Parathyroid adenoma (tissue), 2 donors: ENCODE measurements around the gene PLS1.

Experiments
- H2AFZ ChIP-seq: fragments of 300-600 bp; sonication (generic); one replicate; pipeline ENCODE4 v1.7.0; 2017; ENCODE audit warnings: antibody characterized with exemption, mild to moderate bottlenecking
- H3K27ac ChIP-seq: fragments of 300-600 bp; sonication (generic); one replicate; pipeline ENCODE4 v1.7.0; 2017
- H3K27me3 ChIP-seq: fragments of 300-600 bp; sonication (generic); one replicate; pipeline ENCODE4 v1.7.0; 2017; ENCODE audit warnings: low read length; ENCODE audit not compliant: control insufficient read depth, insufficient read depth
- H3K36me3 ChIP-seq: fragments of 300-600 bp; sonication (generic); one replicate; pipeline ENCODE4 v1.7.0; 2017; ENCODE audit warnings: low read length; ENCODE audit not compliant: control insufficient read depth, insufficient read depth
- H3K4me1 ChIP-seq: fragments of 300-600 bp; sonication (generic); one replicate; pipeline ENCODE4 v1.7.0; 2017; ENCODE audit warnings: control low read depth
- H3K4me2 ChIP-seq: fragments of 300-600 bp; sonication (generic); one replicate; pipeline ENCODE4 v1.7.0; 2017; ENCODE audit warnings: low read length
- H3K4me3 ChIP-seq: fragments of 300-600 bp; sonication (generic); one replicate; pipeline ENCODE4 v1.7.0; 2017; ENCODE audit warnings: low read depth, low read length
- H3K79me2 ChIP-seq: fragments of 300-600 bp; sonication (generic); one replicate; pipeline ENCODE4 v1.7.0; 2017; ENCODE audit warnings: control low read depth
- H3K9ac ChIP-seq: fragments of 300-600 bp; sonication (generic); one replicate; pipeline ENCODE4 v1.7.0; 2017; ENCODE audit warnings: mild to moderate bottlenecking
- H3K9me3 ChIP-seq: fragments of 300-600 bp; sonication (generic); one replicate; pipeline ENCODE4 v1.7.0; 2017; ENCODE audit warnings: low read length; ENCODE audit not compliant: control insufficient read depth
- TF ChIP-seq, protein P1 (sequence below): fragments of 300-600 bp; sonication (generic); IDR thresholded peaks from one replicate; pipeline ENCODE4 v1.7.0; 2017; ENCODE audit warnings: antibody characterized with exemption, mild to moderate bottlenecking
- donor health status: primary hyperparathyroidism.

PLS1 gene

DNA sequence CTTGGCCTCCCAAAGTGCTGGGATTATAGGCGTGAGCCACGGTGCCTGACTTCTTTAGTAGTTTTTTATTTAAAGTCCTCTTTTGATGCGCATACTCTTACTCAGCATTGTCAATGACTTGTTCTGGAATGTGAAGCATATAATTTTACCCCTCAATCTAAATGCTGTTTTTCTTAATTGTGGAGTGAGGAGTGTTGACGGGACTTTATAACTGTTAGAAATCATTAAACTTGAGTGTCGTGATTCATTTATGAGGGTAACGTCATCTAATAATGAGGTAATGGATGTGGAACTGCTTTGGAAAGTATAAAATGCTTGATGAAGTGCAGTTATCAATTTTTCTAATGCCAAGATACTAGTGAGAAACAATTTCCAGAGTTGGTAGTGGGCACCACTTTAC is 48.3 kb downstream of the PLS1 start:
- Histone ChIP-seq H2AFZ (no peak overlapping the region), H3K4me2 (no peak overlapping the region), H3K4me1 (no peaks in the 10 kb centered on the region), H3K79me2 (no peaks in the 10 kb centered on the region), H3K9me3 (no peaks in the 10 kb centered on the region), H3K36me3 (no peaks in the 10 kb centered on the region), H3K4me3 (no peak overlapping the region), H3K9ac (no peak overlapping the region), H3K27ac (no peak overlapping the region), H3K27me3 (no peaks in the 10 kb centered on the region)
- TF ChIP-seq, protein P1, sequence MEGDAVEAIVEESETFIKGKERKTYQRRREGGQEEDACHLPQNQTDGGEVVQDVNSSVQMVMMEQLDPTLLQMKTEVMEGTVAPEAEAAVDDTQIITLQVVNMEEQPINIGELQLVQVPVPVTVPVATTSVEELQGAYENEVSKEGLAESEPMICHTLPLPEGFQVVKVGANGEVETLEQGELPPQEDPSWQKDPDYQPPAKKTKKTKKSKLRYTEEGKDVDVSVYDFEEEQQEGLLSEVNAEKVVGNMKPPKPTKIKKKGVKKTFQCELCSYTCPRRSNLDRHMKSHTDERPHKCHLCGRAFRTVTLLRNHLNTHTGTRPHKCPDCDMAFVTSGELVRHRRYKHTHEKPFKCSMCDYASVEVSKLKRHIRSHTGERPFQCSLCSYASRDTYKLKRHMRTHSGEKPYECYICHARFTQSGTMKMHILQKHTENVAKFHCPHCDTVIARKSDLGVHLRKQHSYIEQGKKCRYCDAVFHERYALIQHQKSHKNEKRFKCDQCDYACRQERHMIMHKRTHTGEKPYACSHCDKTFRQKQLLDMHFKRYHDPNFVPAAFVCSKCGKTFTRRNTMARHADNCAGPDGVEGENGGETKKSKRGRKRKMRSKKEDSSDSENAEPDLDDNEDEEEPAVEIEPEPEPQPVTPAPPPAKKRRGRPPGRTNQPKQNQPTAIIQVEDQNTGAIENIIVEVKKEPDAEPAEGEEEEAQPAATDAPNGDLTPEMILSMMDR, result no peak

- Histone ChIP-seq H3K27ac (no peak overlapping the region), H3K4me1 (no peaks in the 10 kb centered on the region), H3K9ac (no peak overlapping the region), H3K36me3 (no peaks in the 10 kb centered on the region), H3K9me3 (no peaks in the 10 kb centered on the region), H3K4me3 (no peak overlapping the region), H3K4me2 (no peak overlapping the region), H2AFZ (no peak overlapping the region), H3K27me3 (no peaks in the 10 kb centered on the region), H3K79me2 (no peaks in the 10 kb centered on the region)
- TF ChIP-seq, protein P1, result no peak
These were observed 49.1 kb downstream of the PLS1 start for GRCh38 chr3:142645236-142645793.

- Histone ChIP-seq H3K27ac (no peak overlapping the region), H3K9ac (no peak overlapping the region), H3K27me3 (no peaks in the 10 kb centered on the region), H3K4me2 (no peak overlapping the region), H3K79me2 (no peaks in the 10 kb centered on the region), H3K9me3 (no peaks in the 10 kb centered on the region), H3K36me3 (no peaks in the 10 kb centered on the region), H2AFZ (no peak overlapping the region), H3K4me3 (no peak overlapping the region), H3K4me1 (no peaks in the 10 kb centered on the region)
- TF ChIP-seq, protein P1, result no peak
These were observed 50.0 kb downstream of the PLS1 start for GRCh38 chr3:142646020-142646785.

- Histone ChIP-seq H3K4me2 (no peak overlapping the region), H3K4me1 (no peaks in the 10 kb centered on the region), H3K27ac (no peak overlapping the region), H2AFZ (no peak overlapping the region), H3K27me3 (no peaks in the 10 kb centered on the region), H3K9ac (no peak overlapping the region), H3K36me3 (no peaks in the 10 kb centered on the region), H3K79me2 (no peaks in the 10 kb centered on the region), H3K4me3 (no peak overlapping the region), H3K9me3 (no peaks in the 10 kb centered on the region)
- TF ChIP-seq, protein P1, result no peak
These were observed 51.7 kb downstream of the PLS1 start for GRCh38 chr3:142647856-142648255.

DNA sequence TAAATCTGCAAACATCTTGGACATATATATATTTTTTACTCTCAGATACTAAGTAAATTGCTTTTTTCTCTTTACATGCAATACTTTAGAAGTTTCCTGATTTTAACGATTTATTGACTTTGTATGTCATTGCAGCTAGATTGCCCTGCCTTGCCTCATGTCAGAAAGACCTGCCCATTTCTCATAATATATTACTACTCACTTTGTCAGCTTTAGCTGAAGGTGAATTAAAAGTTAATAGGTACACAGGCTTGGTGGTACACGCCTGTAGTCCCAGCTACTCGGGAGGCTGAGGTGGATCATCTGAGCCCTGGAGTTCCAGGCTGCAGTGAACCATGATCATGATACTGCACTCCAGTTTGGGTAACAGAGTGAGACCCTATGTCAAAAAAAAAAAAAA is 52.8 kb downstream of the PLS1 start:
- Histone ChIP-seq H3K27me3 (no peaks in the 10 kb centered on the region), H3K4me2 (no peak overlapping the region), H3K4me1 (no peaks in the 10 kb centered on the region), H3K27ac (no peak overlapping the region), H3K79me2 (no peaks in the 10 kb centered on the region), H2AFZ (no peak overlapping the region), H3K9ac (no peak overlapping the region), H3K4me3 (no peak overlapping the region), H3K36me3 (no peaks in the 10 kb centered on the region), H3K9me3 (no peaks in the 10 kb centered on the region)
- TF ChIP-seq, protein P1, result no peak
